ENCODE measurements around the gene RSPH4A. TPM values are rescaled to one million over a fixed set of nuclear protein-coding genes. Genes with fewer than 3 reads are reported as not detected.
"Not testable (repeated sequence)": the region's sequence is repeated elsewhere in the genome, so short reads cannot be mapped to it uniquely, and the experiment has no call there.

RSPH4A gene
- total RNA-seq, 1 donor from 2014 or later = 5.6 TPM

- Histone ChIP-seq H3K4me3 (no peak overlapping the region), H3K4me1 (peaks cover 9% of the 10 kb centered on the region), H3K36me3 (peaks cover 71% of the 10 kb centered on the region), H3K27me3 (ENCODE audit: low read depth) (no peaks in the 10 kb centered on the region), H3K9me3 (no peaks in the 10 kb centered on the region), H3K27ac (no peak overlapping the region)
- intact Hi-C loops (cut with DNase I) = no loop called here
- TF ChIP-seq CTCF (IDR thresholded peaks at IDR 0.05) = no peak
- DNase-seq (no peak), ATAC-seq (no peak)
Measured at GRCh38 chr6:116580198-116580597, 36.1 kb upstream of the RSPH4A start.

DNA sequence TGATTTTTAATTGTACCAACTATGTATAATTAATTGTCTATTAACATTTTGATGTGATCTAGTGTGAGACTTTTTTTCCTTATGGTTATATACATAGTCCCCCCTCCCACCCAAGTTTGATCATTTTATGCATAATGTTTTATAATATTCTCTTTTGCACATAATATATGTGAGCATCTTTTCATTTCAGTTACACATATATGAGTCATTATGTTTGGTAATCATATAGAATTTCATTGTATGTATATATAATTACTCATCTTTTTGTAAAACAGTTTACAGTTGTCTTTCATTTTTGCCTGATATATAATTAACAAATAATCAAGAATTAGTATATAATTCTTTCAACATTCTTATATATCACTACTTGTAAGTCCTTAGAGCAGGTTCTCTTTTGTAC, 30.0 kb upstream of the RSPH4A start:
- H3K36me3 ChIP-seq = peaks cover 73% of the 10 kb centered on the region
- no peak for ATAC-seq

DNA sequence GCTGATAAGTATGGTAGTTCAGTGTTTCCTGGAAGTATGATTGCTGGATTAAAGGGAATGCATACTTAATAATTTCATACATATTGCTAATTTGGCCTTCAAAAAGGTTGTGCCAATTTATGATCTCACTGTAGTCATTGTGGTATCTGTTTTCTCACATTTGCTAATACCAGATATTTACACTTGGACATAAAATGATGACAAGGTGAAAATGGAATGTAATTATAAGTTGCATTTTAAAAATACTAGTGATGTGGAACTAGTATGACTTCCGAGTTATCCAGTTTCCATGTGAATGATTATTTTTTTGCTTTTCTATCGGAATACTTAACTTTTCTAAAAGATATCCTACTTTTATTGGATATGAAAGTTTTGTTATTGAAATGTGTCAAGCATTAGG, 29.5 kb upstream of the RSPH4A start:
- DNase-seq (no peak), ATAC-seq (no peak)
- Histone ChIP-seq H3K27ac (no peak overlapping the region), H3K4me3 (no peak overlapping the region), H3K36me3 (peaks cover 73% of the 10 kb centered on the region), H3K4me1 (no peaks in the 10 kb centered on the region), H3K9me3 (no peaks in the 10 kb centered on the region), H3K27me3 (ENCODE audit: low read depth) (no peaks in the 10 kb centered on the region)
- TF ChIP-seq CTCF (IDR thresholded peaks at IDR 0.05) = no peak
- intact Hi-C loops (cut with DNase I) = no loop called here

More for the DNA sequence above, 30.0 kb upstream of the RSPH4A start:
- intact Hi-C loops (cut with DNase I) = no loop called here
- H3K27ac ChIP-seq = no peak overlapping the region
- no peak for TF ChIP-seq CTCF (IDR thresholded peaks at IDR 0.05)
- no peaks in the 10 kb centered on the region for H3K9me3 ChIP-seq
- DNase-seq = no peak
- no peak overlapping the region for H3K4me3 ChIP-seq
- H3K27me3 ChIP-seq (ENCODE audit: low read depth) = no peaks in the 10 kb centered on the region
- H3K4me1 ChIP-seq = no peaks in the 10 kb centered on the region

DNA sequence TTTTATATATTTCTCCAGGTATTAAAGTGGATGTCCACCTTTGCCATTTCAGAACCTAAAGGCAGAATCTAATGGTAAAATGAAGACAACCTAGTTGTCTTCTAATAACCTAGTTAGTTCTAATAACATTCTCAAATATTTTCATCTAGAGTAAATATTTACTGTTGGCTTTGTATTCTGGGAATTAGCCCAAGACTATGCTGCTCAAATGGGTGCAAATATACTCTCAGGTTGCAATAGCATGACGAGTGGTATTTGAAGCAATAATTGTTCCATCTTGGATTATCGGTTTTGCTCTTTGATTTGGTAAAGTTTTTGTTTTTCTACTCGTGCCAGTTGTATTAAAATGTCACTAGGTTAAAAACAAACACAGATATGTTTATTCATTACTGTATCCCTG, 21.0 kb upstream of the RSPH4A start:
- no peaks in the 10 kb centered on the region for H3K27me3 ChIP-seq (ENCODE audit: low read depth)
- no peaks in the 10 kb centered on the region for H3K4me1 ChIP-seq
- H3K4me3 ChIP-seq = no peak overlapping the region
- H3K36me3 ChIP-seq = peaks cover 58% of the 10 kb centered on the region
- no peaks in the 10 kb centered on the region for H3K9me3 ChIP-seq
- ATAC-seq (no peak), DNase-seq (no peak)
- H3K27ac ChIP-seq = no peak overlapping the region
- intact Hi-C loops (cut with DNase I) = no loop called here
- no peak for TF ChIP-seq CTCF (IDR thresholded peaks at IDR 0.05)

- Histone ChIP-seq H3K36me3 (peaks cover 43% of the 10 kb centered on the region), H3K27ac (no peak overlapping the region), H3K4me1 (no peaks in the 10 kb centered on the region), H3K27me3 (ENCODE audit: low read depth) (no peaks in the 10 kb centered on the region), H3K9me3 (no peaks in the 10 kb centered on the region), H3K4me3 (no peak overlapping the region)
- TF ChIP-seq CTCF (IDR thresholded peaks at IDR 0.05) = no peak
- ATAC-seq (no peak), DNase-seq (no peak)
- intact Hi-C loops (cut with DNase I) = no loop called here
Measured at GRCh38 chr6:116596815-116597214, 19.5 kb upstream of the RSPH4A start.

- H3K4me3 ChIP-seq; H3K4me1 ChIP-seq; ATAC-seq; H3K27me3 ChIP-seq (ENCODE audit: low read depth); intact Hi-C loops (cut with DNase I); H3K36me3 ChIP-seq; DNase-seq; H3K9me3 ChIP-seq; H3K27ac ChIP-seq: not testable (repeated sequence)
Measured at GRCh38 chr6:116603916-116604315, 12.4 kb upstream of the RSPH4A start.

DNA sequence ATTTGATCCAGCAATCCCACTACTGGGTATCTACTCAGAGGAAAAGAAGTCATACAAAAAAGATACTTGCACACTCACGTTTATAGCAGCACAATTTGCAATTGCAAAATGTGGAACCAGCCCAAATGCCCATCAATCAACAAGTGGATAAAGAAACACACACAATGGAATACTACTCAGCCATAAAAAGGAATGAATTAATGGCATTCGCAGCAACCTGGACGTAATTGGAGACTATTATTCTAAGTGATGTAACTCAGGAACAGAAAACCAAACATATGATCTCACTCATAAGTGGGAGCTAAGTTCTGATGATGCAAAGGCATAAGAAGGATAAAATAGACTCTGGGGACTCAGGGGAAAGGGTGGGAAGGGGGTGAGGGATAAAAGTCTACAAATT, 11.4 kb upstream of the RSPH4A start:
- H3K27me3 ChIP-seq (ENCODE audit: low read depth); H3K27ac ChIP-seq; H3K36me3 ChIP-seq; H3K9me3 ChIP-seq; DNase-seq; H3K4me1 ChIP-seq; H3K4me3 ChIP-seq; intact Hi-C loops (cut with DNase I); ATAC-seq: not testable (repeated sequence)

Measured in lower lobe of right lung (tissue), 2 donors.